Measurements from ENCODE around the gene MYBBP1A.

The MYBBP1A gene

DNA sequence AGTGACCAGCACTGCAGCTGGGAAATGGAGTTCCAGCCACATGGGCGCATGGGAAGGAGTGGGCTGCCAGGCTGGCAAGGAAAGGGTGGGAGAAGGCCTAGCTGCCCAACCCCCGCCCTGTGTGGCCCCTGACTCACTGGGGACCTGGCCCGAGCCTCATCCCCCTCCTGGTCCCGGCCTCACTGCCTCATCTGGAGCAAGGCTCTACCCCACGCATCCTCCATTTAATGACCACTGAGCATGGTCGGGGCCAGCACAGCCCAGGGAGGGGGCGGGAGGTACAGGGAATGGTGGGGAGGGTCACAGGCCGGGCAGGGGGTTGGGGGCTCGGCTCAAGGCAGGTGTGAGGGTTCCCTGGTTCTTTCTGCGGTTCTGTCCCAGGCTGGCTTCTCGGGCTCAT, 40.4 kb downstream of the MYBBP1A start:
- DNase-seq: no peak

DNA sequence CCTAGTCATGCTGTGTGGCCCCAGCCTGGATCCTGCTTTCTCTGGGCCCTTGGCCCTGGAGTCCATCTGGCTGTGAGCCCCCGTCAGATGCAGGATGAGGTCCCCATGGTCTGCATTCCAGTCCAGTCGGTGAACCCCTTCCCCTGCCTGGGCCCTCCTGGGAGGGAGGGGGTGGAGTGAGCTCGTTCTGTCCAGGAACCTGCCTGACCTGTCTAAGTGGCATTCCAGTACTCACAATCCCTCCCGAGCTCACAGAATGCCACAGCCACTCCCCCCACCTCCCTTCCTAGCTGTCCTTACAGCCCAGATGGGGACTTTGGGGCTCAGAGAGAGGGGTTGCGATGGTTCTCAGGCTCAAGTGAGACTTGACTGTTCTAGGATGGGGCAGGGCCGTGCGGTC, 41.0 kb downstream of the MYBBP1A start:
- DNase-seq: no peak

DNA sequence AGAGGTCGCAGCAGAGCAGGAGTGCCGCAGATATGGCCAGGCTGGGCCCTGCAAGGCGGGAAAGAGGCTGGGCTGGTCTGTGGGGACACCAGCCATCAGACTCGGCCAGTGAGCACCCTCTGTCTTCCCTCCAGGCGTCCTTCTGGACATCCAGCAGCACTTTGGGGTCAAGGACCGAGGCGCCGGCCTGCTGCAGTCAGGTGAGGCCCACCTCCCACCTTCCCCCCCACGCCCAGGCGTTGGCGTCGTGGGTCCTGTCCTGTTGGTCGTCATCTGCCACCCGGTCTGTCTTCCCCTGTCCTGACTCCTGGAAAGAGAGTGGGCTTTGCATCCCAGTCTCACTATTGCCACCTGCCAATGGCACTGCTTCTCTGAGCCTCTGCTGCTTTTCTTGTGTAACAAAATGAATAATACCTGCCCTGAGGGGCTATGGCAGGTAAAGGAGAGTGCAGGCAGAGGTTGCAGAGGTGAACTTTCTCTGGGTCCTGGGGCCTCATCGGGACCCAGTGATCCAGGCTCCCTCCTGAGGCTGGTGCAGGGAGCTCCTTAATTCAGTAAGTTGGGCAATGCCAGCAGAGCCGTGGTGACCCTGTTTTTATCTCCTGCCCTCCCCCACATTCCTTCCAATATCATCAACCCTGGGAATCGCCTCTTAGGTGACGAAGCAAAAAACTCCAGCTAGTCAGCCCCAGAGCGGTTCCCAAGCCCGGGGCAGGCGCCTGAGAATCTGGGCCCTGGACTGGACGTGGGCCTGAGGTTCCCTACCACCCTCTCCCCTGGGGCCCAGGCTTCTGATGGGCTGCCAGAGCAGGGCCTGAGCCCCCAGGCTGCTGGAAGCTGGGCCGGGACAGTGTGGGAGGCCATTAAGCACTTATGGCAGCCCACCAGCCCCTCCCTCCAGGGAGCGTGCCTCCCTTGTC, 41.8 kb downstream of the MYBBP1A start:
- DNase-seq: no peak

DNA sequence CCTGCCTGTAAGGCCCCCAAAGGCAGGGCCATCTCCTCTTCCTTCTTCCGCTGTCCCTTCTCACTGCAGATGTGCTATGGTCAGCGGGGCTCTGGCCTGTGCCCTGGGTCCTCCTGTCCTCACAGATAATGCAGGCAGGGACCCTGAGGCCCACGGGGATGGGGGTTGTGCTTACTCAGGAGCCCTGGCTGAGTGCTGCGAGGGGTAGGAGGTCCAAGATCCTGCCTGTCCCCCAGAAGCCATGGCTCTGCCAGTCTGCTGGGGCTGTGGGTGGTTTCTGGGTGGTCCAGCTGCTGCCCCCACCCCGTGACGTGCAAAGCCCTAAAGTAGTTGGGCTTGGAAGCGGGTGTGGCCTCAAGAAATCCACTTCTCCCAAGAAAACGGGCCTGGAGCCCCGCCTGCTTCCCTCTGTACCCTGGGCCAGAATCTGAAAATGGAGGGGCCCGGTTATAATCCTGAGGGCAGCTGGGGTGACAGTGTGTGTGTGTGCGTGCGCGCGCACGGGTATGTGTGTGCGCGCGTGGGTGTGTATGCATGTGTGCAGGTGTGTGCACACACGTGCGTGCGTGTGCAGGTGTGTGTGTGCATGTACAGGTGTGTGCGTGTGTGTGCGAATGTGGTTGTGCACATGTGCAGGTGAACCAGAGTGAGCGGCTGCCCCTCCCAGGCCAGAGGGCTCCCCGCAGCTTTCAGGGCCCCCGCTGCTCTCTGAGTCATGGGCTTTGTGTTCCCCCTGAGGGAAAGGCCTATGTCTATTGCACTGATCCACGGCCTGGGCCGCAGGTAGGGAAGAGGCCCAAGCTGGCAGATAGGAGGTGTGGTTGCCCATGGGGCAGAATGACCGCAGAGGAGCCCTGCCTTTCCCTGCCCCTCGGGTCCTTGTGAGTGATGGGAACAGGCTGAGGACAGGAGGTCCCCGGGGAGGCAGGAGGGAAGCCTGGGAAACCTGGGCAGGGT, 42.8 kb downstream of the MYBBP1A start:
- DNase-seq: no peak

DNA sequence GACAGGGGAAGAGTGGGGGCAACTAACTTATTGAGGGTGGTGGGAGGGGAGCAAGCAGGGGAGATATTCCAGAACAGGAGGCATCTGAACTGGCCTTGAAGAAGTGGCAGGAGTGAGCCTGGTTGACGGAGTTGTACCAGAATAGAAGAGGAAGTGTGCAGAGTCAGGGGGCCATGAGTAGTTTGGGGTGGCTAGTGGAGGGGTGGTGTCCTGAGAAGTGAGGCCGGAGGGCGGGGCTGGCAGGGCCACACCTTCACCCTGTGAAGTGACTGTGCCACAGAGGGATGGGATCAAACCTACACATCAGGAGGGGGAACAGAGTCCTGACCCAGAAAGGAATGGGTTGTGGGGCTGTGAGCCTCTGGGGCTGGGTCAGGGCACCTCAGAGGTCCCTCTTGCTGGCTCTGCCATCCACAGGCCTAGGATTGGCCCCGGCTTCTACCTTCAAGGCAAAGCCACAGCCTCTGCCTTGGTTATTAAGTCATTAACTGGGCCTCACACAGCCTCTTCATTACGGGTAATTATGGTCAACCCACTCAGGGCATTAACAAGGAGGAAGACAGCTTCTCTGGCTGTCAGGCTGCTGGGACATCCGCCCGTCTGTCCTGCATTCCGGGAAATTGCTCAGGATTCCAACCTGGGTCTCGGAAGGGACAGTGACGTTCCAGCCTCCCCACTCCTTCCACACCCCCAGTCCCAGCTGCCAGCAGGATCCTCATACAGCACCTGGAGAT, 43.8 kb downstream of the MYBBP1A start:
- DNase-seq: no peak

DNA sequence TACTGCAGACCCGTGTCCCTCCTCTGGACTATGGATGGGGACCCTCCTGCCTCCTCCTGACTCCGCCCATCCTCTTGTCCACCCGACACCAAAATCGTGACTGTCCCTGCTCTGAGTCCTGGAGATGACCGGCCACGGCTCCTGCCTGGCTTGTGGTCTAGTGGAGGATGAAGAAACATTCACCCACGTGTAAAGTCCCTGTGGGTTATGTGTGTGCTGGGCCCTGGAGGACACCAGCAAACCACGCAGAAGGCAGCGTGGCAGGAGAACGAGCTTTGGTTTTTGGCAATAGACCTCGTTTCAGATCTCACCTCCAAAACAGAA, 44.6 kb downstream of the MYBBP1A start:
- DNase-seq: no peak

DNA sequence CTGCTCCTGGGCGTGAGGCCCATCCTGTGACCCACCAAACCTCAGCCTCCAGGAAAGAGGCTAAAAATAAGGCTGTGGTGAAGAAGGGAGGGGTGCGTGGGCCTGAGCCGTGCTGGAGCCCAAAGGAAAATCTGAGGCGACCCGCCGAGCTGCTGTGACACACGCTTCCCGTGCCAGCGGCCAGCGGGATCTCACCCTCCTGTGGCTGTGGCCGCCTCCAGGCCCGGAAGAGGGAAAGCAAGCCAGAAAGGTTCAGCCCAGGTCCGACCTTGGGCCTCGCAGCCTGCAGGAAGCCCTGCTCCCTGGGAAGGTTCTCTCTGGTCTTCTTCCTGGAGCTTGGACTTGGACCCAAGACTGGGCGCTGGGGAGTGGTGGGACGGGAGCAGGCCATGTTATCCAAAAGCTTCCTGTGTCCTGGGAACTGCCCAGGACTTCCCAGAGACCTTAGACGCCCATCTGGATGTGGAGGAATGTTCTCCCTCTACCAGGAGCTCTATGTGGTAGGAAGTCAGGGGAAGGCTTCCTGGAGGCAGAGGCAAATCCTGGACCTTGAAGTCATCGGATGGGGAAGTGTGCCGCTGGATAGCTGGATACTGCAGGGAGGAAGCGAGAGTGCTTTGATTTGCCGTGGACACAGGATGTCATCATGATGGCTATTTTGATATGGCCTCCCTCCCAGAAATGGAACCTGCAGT, 45.1 kb downstream of the MYBBP1A start:
- DNase-seq: no peak

DNA sequence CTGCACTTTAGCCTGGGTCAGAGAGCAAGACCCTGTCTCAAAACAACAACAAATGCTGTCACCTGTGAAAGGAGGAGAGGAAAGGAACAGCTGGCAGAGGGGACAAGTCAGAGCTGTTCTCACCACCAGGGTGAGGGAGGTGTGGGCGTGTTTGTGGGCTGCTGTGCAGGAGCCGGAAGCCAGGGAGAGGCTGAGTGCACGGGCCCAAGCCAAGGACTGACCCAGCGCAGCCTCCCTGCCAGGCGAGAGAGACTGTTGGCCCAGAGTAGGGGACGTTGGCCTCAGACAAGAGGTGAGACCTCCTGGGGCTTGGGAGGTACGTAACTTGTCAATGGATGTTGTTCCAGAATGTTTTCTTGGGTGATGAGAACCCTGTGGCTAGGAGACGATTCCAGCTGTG, 45.8 kb downstream of the MYBBP1A start:
- no peak for DNase-seq

DNA sequence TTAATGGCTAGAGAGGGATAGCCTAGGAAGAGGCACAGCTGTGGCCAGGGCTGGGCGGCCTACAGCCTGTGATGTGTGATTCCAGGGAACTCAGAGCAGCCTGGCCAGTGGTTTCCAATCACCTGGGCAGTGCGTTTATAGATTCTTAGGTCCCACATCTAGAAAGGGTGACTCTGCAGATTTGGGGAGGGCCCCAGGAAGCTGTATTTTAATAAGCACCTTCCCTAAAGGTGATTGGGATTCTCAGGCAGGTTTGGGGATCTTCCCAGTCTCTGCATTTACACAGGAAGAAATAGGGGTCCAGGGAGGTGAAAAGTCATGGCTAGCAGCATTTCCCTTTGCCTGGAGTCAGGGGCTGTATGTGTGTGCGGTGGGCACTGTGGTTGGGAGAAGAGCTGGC, 47.0 kb downstream of the MYBBP1A start:
- DNase-seq: no peak

DNA sequence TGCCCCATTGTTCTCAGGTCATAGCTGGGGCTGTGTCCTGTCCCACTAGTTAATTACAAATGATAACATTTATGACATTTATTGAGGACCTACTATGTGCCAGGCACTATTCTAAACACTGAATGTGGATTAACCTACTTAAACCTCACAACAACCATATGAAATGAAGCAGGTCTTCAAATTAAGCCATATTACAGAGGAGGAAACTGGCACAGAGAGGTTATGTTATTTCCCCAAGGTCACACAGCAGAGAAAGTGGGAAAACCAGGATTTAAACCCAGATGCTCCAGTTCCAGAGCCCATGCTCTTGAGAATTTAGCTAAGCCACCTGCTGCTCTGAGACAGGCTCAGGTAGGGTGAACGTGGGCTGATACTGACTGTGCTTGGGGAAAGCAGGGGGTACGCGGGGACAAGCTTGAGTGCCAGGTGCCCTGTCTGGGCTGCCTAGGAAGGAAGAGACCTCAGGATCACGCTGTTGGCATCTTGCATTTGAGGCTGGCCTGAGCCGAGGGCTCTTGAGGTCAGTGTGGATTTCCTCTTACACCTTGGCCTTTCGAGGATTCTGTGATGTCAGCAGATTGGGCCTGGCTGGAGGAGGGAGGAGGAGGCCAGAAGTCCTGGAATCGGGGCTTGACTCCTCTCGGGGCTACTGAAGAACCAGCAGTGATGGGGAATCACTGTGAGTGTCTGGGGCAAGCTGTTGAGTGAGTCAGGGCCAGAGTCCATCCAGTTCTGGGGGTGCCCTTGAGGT, 47.6 kb downstream of the MYBBP1A start:
- no peak for DNase-seq

DNA sequence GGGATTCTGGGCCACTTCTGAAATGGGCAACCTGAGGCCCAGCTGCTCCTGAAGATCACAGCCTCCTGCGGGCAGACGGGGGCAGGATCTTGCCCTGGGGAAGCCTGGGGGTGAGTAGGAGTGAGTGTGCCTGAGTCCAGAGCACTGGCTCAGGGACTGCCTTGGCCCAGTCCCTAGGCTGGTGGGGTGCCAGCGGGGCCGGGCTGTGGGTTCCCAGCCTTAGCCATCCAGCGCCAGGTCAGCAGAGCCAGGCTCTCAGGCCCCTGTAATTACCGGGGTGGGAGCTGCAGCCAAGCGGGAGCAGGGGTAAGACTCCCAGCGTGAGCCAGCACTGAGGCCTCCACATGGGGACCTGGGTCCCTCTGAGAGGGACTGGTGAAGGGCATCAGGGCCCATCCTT, 48.3 kb downstream of the MYBBP1A start:
- no peak for DNase-seq

DNA sequence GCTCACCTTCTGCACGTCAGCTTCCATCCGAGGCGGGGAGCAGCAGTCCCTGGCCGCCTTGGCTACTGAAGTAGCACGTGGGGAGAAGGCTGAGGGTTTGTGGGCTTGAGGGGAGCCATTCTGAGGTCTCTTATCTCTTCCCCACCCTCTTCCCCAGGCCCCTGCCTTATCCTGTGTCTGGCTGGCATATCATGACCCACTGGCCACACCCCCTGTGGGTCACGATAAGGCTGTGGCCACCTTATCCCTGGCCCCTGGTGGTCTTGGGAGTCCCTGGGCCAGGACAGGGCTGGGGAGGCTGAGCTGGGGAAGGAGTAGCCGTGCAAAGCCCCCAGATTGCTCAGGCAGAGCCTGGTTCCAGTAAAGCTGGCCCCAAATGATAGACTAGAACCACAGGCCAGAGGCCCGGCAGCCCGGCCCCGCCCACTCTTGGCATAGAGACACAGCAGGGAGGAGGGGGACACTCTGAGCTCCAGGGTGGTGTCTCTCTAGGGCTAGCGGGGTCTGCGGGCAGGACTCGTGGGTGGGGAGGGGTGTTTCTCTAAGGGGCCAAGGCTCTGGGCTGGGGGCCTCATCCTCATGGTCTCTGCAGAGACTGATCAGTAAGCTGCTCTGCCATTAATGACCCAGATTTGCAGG, 48.9 kb downstream of the MYBBP1A start:
- no peak for DNase-seq

DNA sequence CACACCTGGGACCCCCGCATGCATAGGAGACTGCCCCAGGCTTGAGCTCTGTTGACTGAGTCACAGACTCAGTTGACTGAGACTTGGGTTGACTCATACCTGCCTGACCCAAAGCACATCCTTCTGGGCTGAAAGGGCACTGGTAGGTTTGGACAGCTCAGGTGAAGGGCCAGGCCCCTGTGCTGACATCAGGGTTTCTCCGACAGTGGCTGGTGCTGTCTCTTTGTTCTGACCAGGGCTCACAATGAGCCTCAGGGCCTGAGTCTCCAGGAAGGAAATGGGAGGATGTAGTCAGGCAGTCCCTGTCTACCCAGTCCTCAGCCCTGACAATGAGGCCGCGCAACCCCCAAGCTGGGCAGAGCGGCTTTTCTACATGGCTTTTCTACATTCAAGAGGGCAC, 50.0 kb downstream of the MYBBP1A start:
- DNase-seq: no peak

DNA sequence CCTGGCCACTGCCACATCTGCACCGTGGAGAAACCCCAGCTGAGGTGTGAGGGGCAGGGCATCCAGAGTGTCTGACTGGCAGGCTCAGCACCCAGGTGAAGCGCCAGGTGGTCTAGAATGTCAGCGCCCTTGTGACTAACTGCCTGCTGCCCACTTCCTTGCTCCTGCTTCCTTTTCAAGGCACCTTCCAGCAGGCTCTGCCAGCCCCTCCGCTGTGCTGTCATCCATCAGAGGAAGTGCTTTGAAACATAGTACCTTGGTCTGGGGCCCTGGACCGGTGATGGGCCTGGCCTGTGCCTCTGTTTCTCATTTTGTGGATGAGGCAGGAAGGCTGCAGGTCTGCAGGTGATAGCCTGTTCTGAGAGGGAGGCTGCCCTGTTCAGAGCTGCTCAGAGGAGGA, 51.0 kb downstream of the MYBBP1A start:
- no peak for DNase-seq

DNA sequence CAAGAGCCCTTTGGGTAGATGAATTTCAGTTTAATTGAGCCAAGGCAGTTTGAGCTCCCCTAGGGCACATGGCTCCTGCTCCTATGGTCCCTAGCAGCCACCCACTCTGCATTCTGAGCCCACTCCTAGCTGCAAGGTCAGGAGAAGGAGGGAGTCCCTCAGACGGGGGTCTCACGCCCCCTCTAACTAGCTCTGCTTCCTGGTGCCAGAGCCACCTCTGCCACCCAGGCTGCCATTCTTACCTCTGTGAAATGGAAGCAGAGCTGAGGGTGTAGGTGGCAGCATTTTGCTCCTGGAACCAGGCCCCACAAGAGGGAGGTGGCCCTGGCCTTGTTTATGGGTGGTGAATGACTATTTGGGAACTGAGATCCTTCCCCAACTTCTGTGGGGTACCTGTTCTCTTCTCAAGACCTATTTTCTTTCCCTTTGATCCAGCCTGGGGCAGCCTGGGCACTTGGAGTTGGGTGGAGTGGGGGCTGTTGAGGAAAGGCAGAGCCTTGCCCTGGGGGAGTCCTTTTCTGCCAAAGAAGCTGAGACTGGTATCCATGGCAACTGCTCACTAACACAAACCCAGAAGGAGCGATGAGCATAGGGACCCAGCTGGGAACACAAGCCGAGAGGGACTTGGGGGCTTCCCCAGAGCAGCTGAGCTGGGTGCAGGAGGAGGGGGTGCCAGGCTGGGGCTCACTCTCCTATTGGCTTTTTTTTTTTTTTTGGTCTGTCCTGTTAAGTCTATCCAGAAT, 51.7 kb downstream of the MYBBP1A start:
- no peak for DNase-seq

DNA sequence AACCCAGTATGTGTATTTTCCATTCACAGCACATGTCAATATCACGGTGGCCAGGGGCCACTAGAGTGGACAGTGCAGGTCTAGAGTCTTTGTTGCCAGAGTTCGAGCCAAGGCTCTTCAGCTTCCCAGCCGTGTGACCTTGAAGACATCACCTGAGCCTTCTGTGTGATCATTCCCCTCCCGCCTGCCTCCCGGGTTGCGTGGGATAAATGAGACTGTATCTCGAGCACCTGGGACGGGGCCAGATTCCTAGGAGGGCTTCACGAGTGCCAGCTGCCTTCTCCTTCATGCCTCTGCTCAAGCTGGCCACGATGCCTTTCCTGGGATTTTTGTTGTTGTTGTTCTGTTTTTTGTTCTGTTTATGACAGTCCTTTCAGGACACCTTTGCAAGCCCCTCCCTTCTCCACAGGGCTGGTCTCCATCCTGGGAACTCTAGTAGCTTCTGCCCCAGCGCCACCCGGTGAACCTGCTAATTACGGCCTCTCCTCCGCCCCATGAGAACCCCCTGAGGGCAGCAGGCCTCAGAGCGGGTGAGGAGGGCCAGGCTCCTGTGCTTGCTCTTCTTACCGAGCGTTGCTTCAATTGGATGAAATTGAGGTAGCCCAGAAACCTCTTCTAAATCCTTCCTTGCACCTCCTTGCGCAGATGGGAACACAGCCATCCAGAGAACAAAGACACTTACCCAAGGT, 52.6 kb downstream of the MYBBP1A start:
- DNase-seq: no peak

DNA sequence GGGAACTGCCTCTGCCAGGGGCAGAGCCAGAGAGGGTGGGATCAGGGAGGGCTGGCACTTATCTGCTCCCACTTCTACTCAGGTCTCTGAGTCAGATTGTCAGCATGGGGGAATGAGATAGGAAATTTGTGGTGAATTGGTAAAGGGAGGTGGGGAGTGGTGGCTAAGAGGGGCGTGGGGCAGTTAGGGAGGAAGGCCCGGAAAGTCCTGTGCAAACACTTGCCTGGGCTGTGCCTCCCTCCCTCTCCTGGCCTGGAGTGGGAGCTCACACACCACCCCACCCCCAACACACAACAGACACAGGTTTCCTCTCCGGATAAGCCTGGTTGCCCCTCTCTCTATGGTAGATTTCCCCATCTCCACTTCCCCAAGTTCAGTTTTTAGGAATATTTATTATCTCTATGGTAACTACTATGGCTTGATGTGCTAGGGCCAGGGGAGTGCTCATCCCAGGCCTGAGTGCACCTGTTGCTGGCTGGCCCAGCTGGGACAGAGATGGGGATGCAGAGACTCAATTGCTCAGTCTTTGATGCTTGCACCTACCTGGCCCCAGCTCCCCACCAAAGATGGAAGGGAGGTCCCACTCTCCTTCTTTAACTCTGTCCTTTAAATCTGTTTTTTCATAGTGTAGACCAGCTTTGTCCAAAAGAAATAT, 53.8 kb downstream of the MYBBP1A start:
- DNase-seq: no peak

DNA sequence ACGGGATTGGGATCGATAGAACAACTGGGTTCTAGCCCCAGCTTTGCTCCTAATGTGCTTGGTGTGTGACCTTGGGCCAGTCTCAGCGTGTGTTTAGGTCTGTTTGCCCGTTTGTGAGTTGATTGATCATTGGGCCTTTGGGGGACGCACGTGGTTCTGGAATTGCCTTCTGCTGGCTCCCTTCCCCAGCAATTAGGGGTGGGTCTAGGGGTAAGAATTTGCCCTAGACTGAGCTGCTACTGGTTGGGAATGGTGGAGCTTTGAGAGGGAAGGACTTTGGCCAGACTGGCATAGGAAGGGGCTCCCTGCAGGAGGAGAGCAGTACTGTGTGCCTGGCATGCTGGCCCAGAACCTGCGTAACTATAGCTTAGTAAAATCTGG, 55.0 kb downstream of the MYBBP1A start:
- no peak for DNase-seq

DNA sequence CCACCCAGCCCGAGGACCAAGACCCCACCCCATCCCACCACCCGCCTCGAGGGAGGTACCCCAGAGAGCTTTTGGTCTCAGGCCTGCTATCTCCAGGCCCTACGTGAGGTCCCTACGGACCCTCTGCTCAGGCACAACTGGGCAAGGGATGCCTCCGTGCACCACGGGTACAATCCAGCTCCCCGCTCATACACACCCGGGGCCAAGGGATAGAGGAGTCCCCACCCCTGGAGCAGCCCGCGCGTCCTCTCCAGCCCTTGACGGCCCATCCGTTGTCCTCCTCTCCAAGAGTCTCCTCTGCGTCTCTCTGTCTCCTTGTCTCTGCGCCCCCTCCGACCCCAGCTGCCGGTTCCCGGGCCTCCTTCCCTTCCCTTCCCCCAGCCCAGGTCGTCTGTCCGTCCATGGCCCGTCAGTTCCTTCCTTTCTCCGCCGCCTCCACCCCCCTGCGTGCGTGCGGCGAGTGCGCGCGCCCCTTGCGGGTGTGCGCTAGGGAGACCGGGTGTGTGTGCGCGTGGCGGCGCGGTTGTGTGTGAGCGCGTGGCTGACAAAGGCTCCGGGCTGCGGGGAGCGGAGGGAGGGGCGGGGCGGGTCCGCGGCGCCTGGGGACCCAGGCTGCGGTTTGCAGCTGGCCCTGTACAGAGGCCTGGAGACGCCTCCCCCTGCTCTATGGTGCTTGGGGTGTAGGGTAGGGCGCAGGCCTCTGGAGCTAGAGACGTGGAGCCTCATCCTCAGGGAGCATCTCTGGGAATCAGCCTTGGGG, 55.6 kb downstream of the MYBBP1A start:
- DNase-seq: no peak

Data from fibroblast of skin of right quadriceps (primary cell).